GM23248 (cell line): ENCODE results near the gene SGTA. TPM values are rescaled to one million over a fixed set of nuclear protein-coding genes. Genes with fewer than 3 reads are reported as not detected.

Experiments
- DNase-seq: peaks from one replicate; pipeline ENCODE4 v3.0.0-alpha.2; 2015
- H2AFZ ChIP-seq: fragments of 200-600 bp; sonication (generic); 2 replicates; pipeline ENCODE4 v1.6.1; 2016; ENCODE audit warnings: antibody characterized with exemption
- H3F3A ChIP-seq: fragments of 200-600 bp; sonication (generic); 2 replicates; pipeline ENCODE4 v1.6.1; 2016; ENCODE audit warnings: mild to moderate bottlenecking, antibody characterized with exemption, mixed run types; ENCODE audit not compliant: insufficient read depth
- H3K27ac ChIP-seq: fragments of 200-600 bp; sonication (generic); 2 replicates; pipeline ENCODE4 v1.5.1; 2016; ENCODE audit warnings: mild to moderate bottlenecking
- H3K27me3 ChIP-seq: fragments of 200-600 bp; sonication (generic); replicated peaks from 2 replicates; pipeline ENCODE4 v1.6.1; 2016; ENCODE audit warnings: mild to moderate bottlenecking; ENCODE audit not compliant: insufficient read depth
- H3K36me3 ChIP-seq: fragments of 200-600 bp; sonication (generic); 2 replicates; pipeline ENCODE4 v1.6.1; 2016; ENCODE audit warnings: low read depth, mild to moderate bottlenecking
- H3K4me1 ChIP-seq: fragments of 200-600 bp; sonication (generic); 2 replicates; pipeline ENCODE4 v1.6.1; 2016; ENCODE audit warnings: mild to moderate bottlenecking; ENCODE audit not compliant: insufficient read depth
- H3K4me2 ChIP-seq: fragments of 200-600 bp; sonication (generic); one replicate; pipeline ENCODE4 v1.6.1; 2016; ENCODE audit warnings: mild to moderate bottlenecking; ENCODE audit not compliant: unreplicated experiment
- H3K4me3 ChIP-seq: fragments of 200-600 bp; sonication (generic); 2 replicates; pipeline ENCODE4 v1.5.1; 2016; ENCODE audit warnings: mild to moderate bottlenecking
- H3K79me2 ChIP-seq: fragments of 200-600 bp; sonication (generic); 2 replicates; pipeline ENCODE4 v1.6.1; 2016; ENCODE audit warnings: mild to moderate bottlenecking; ENCODE audit not compliant: insufficient read depth
- H3K9ac ChIP-seq: fragments of 200-600 bp; sonication (generic); 2 replicates; pipeline ENCODE4 v1.6.1; 2016; ENCODE audit warnings: mild to moderate bottlenecking
- H3K9me2 ChIP-seq: fragments of 200-600 bp; sonication (generic); 2 replicates; pipeline ENCODE4 v1.6.1; 2016; ENCODE audit warnings: mixed run types, mild to moderate bottlenecking, moderate library complexity; ENCODE audit not compliant: insufficient read depth
- H3K9me3 ChIP-seq: fragments of 200-600 bp; sonication (generic); one replicate; pipeline ENCODE4 v1.6.1; 2017; ENCODE audit warnings: low read depth
- H4K20me1 ChIP-seq: fragments of 200-600 bp; sonication (generic); 2 replicates; pipeline ENCODE4 v1.6.0; 2016; ENCODE audit not compliant: insufficient read depth
- EZH2 ChIP-seq: fragments of 200-600 bp; sonication (generic); IDR thresholded peaks from 2 replicates; pipeline ENCODE4 v1.6.1; 2018; ENCODE audit warnings: antibody characterized with exemption, mild to moderate bottlenecking; ENCODE audit not compliant: insufficient read depth, poor library complexity, severe bottlenecking
- EZH2phosphoT487 ChIP-seq: fragments of 200-600 bp; sonication (generic); IDR thresholded peaks from 2 replicates; pipeline ENCODE4 v1.6.1; 2018; ENCODE audit warnings: antibody characterized with exemption, moderate library complexity, mild to moderate bottlenecking, low read depth; ENCODE audit not compliant: insufficient read depth
- WGBS, 2 experiments: methylation state at CpG; one replicate each; pipeline ENCODE4 v1.1.6; 2015 to 2017; ENCODE audit warnings: low lambda C conversion rate in 2 of 2, low coverage in 1 of 2; ENCODE audit errors: missing lambda C conversion rate in 2 of 2; 5-methylcytosine and 5-hydroxymethylcytosine counted together
- in situ Hi-C: fragments of 300-500 bp; cut with MboI; formaldehyde crosslinking; loops from 2 replicates; pipeline ENCODE4 v1.15.0; 2020
- polyA plus RNA-seq: library from polyadenylated mRNA; unstranded; fragments of >200 nt; fragmentation: Nextera tagmentation; extraction: Ambion mirVana; gene quantifications from 2 replicates; pipeline ENCODE4 v1.2.1, GENCODE V29; 2016
- total RNA-seq: library from RNA; depleted of rRNA; stranded (reverse); fragments of >200 nt; shearing (Covaris generic); gene quantifications from 2 replicates; pipeline ENCODE4 v1.2.3, GENCODE V29; 2014

Gene SGTA
- total and polyA plus RNA-seq, 2 experiments from 2014 or later: 57.5 to 66.2 TPM

- Histone ChIP-seq H4K20me1 (no peaks in the 10 kb centered on the region), H3F3A (no peaks in the 10 kb centered on the region), H3K27ac (no peak overlapping the region), H3K9ac (no peak overlapping the region), H3K9me3 (no peaks in the 10 kb centered on the region), H3K36me3 (no peaks in the 10 kb centered on the region; the same call in 1 of the 2 replicates), H3K4me2 (no peak overlapping the region), H3K79me2 (no peaks in the 10 kb centered on the region), H2AFZ (no peak overlapping the region), H3K4me3 (no peak overlapping the region), H3K27me3 (no peaks in the 10 kb centered on the region), H3K4me1 (no peaks in the 10 kb centered on the region), H3K9me2 (no peaks in the 10 kb centered on the region)
- TF ChIP-seq EZH2: no peak
- 90 to 95% methylated on average over 32 to 58 of the region's 58 CpGs for WGBS, 2 experiments
- in situ Hi-C loops: no loop called here
- no peak for DNase-seq
Measured at GRCh38 chr19:2810141-2811091, 27.3 kb upstream of the SGTA start.

- Histone ChIP-seq H3K36me3 (no peaks in the 10 kb centered on the region; the same call in 1 of the 2 replicates), H3K9me3 (no peaks in the 10 kb centered on the region), H3K79me2 (no peaks in the 10 kb centered on the region), H3K27ac (no peak overlapping the region), H3K4me2 (no peak overlapping the region), H3K9me2 (no peaks in the 10 kb centered on the region), H3K27me3 (no peaks in the 10 kb centered on the region), H3F3A (no peaks in the 10 kb centered on the region), H2AFZ (no peak overlapping the region), H4K20me1 (no peaks in the 10 kb centered on the region), H3K4me1 (no peaks in the 10 kb centered on the region), H3K4me3 (no peak overlapping the region), H3K9ac (no peak overlapping the region)
- TF ChIP-seq EZH2 (no peak), EZH2phosphoT487 (no peak)
- DNase-seq: no peak
- in situ Hi-C loops: no loop called here
- WGBS, 2 experiments: 88 to 91% methylated on average over 30 to 37 of the region's 37 CpGs
Measured at GRCh38 chr19:2809387-2810140, 26.5 kb upstream of the SGTA start.

DNA sequence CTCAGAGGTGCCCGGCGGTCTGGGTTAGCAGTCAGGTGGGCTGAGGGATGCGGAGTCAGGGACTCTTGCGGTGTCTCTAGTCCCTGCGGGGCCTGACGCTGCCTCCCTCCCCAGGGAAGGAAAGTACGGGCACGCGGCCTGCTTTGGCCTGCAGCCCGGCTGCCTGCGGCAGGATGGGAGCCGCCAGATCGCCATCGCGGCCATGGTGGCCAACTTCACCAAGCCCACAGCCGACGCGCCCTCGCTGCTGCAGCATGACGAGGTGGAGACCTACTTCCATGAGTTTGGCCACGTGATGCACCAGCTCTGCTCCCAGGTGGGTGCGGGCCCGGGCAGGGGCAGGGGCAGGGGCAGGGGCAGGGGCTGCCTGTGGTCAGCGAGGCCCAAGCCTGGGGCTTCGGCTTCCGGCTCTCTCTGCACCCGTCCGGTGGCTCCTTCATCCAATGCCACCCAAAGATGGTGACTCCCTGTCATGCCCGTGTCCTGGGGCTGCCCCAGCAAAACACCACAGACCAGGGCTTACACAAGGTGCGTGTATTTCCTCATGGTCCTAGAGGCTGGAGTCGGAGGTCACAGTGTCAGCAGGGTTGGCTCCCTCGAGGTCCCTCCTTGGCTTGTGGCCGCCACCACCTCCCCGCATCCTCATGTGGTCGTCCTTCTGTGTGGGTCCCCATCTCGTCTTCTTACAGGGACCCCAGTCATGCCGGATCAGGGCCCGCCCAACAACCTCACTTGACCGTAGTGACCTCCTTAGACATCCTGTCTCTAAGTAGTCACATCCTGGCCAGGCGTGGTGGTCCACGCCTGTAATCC, 25.3 kb upstream of the SGTA start:
- WGBS, 2 experiments: 95 to 97% methylated on average over 32 to 40 of the region's 41 CpGs
- in situ Hi-C loops: no loop called here

More for the DNA sequence above, 25.3 kb upstream of the SGTA start:
- Histone ChIP-seq H3K36me3 (no peaks in the 10 kb centered on the region; the same call in 1 of the 2 replicates), H3K9me3 (no peaks in the 10 kb centered on the region), H3K9ac (no peak overlapping the region), H3F3A (no peaks in the 10 kb centered on the region), H3K9me2 (no peaks in the 10 kb centered on the region), H3K4me2 (no peak overlapping the region), H3K27ac (no peak overlapping the region), H3K27me3 (no peaks in the 10 kb centered on the region), H2AFZ (no peak overlapping the region), H4K20me1 (no peaks in the 10 kb centered on the region), H3K79me2 (no peaks in the 10 kb centered on the region), H3K4me3 (no peak overlapping the region), H3K4me1 (no peaks in the 10 kb centered on the region)
- TF ChIP-seq EZH2phosphoT487 (no peak), EZH2 (no peak)
- DNase-seq: no peak
